B cell (primary cell): ENCODE data around the gene ADPRS. TPM values are rescaled to one million over a fixed set of nuclear protein-coding genes. Genes with fewer than 3 reads are reported as not detected.

ENCODE experiments used
- ATAC-seq: fragments of 200-7000 bp; cut with Tn5 transposase; one replicate; pipeline ENCODE4 v1.10.0; 2021; ENCODE audit warnings: low read depth, mild to moderate bottlenecking, moderate number of reproducible peaks, moderate library complexity
- CTCF ChIA-PET: fragments of 350-600 bp; sonication (Branson Sonifier 250); formaldehyde crosslinking; loops from one replicate; lab custom pipeline; 2021; ENCODE audit warnings: antibody characterized with exemption, inconsistent platforms; lab: Charles Lee
- POLR2A ChIA-PET: fragments of 350-600 bp; sonication (Branson Sonifier 250); formaldehyde crosslinking; loops from one replicate; lab custom pipeline; 2021; ENCODE audit warnings: antibody characterized with exemption; lab: Charles Lee
- DNase-seq: peaks from one replicate; pipeline ENCODE4 v3.0.0; 2013
- H2AFZ ChIP-seq: 2 replicates; pipeline ENCODE4 v1.6.1; 2012; ENCODE audit warnings: mild to moderate bottlenecking, low read depth, low read length; ENCODE audit not compliant: insufficient read depth, poor library complexity, severe bottlenecking
- H3K27ac ChIP-seq, 2 donors: 1 replicate in 1 of 2; 2 replicates in 1 of 2; pipeline ENCODE4 v1.5.1; 2012 to 2013; ENCODE audit warnings: low read length in 2 of 2, mild to moderate bottlenecking in 2 of 2, moderate library complexity in 1 of 2
- H3K27me3 ChIP-seq, 4 experiments: fragments of 200-600 bp in 1 of 4; sonication (generic) in 1 of 4; replicated peaks in 1 of 4; 1 replicate in 2 of 4; 2 replicates in 2 of 4; pipeline versions ENCODE4 v1.6.1 to v1.7.0; 2013 to 2016; ENCODE audit warnings: low read length in 3 of 4, mild to moderate bottlenecking in 2 of 4, mixed read lengths in 1 of 4, moderate library complexity in 1 of 4; ENCODE audit not compliant: insufficient read depth in 4 of 4, control insufficient read depth in 3 of 4; ENCODE audit errors: control extremely low read depth in 1 of 4
- H3K36me3 ChIP-seq, 2 experiments: replicated peaks in 1 of 2; 1 replicate in 1 of 2; 2 replicates in 1 of 2; pipeline versions ENCODE4 v1.6.1 to v1.7.1; 2013; ENCODE audit warnings: low read length in 1 of 2; ENCODE audit not compliant: insufficient read depth in 2 of 2, control insufficient read depth in 1 of 2; ENCODE audit errors: control extremely low read depth in 1 of 2, extremely low read depth in 1 of 2
- H3K4me1 ChIP-seq, 2 donors: fragments of 200-600 bp in 1 of 2; sonication (generic) in 1 of 2; 1 replicate in 1 of 2; 2 replicates in 1 of 2; pipeline versions ENCODE4 v1.5.1 to v1.6.1; 2013 to 2017; ENCODE audit warnings: low read length in 2 of 2; ENCODE audit not compliant: control insufficient read depth in 2 of 2, insufficient read depth in 2 of 2
- H3K4me2 ChIP-seq: replicated peaks from 2 replicates; pipeline ENCODE3; 2012; ENCODE audit warnings: mild to moderate bottlenecking, low read depth, low read length; ENCODE audit not compliant: poor library complexity, severe bottlenecking
- H3K4me3 ChIP-seq, 5 experiments: fragments of 200-600 bp in 1 of 5; sonication (generic) in 1 of 5; 1 replicate in 3 of 5; 2 replicates in 2 of 5; pipeline versions ENCODE4 v1.5.1 to v1.7.0; 2011 to 2016; ENCODE audit warnings: low read length in 4 of 5, mild to moderate bottlenecking in 4 of 5, low read depth in 2 of 5, control low read depth in 1 of 5, moderate library complexity in 1 of 5; ENCODE audit not compliant: insufficient read depth in 1 of 5; ENCODE audit errors: control extremely low read depth in 1 of 5, extremely low read depth in 1 of 5
- H3K79me2 ChIP-seq: fragments of 200-600 bp; sonication (generic); one replicate; pipeline ENCODE4 v1.6.0; 2016; ENCODE audit warnings: low read length; ENCODE audit not compliant: control insufficient read depth, insufficient read depth
- H3K9ac ChIP-seq: fragments of 200-600 bp; sonication (generic); 2 replicates; pipeline ENCODE4 v1.6.1; 2017; ENCODE audit warnings: mild to moderate bottlenecking, low read length, moderate library complexity
- H3K9me3 ChIP-seq, 3 donors: one replicate each; pipeline versions ENCODE4 v1.6.1 to v1.7.1; 2013; ENCODE audit warnings: low read length in 2 of 3; ENCODE audit not compliant: control insufficient read depth in 2 of 3, insufficient read depth in 1 of 3; ENCODE audit errors: control extremely low read depth in 1 of 3
- H4K20me1 ChIP-seq: 2 replicates; pipeline ENCODE4 v1.6.0; 2012; ENCODE audit warnings: mild to moderate bottlenecking, low read length; ENCODE audit not compliant: insufficient read depth, control insufficient read depth, poor library complexity, severe bottlenecking
- H3K27ac Mint-ChIP-seq: one replicate; pipeline ENCODE4 v1.8.0; 2021; ENCODE audit warnings: mixed read lengths
- H3K27me3 Mint-ChIP-seq: one replicate; pipeline ENCODE4 v1.8.0; 2021; ENCODE audit warnings: mixed read lengths
- H3K4me1 Mint-ChIP-seq: one replicate; pipeline ENCODE4 v1.8.0; 2021; ENCODE audit warnings: mixed read lengths
- H3K4me3 Mint-ChIP-seq: one replicate; pipeline ENCODE4 v1.8.0; 2021; ENCODE audit warnings: mixed read lengths
- H3K9me3 Mint-ChIP-seq: one replicate; pipeline ENCODE4 v1.8.0; 2022; ENCODE audit warnings: mixed read lengths; ENCODE audit not compliant: insufficient read depth
- CTCF ChIP-seq: fragments of 200-600 bp; IDR thresholded peaks from one replicate; pipeline ENCODE4 v1.8.0; 2022; ENCODE audit warnings: antibody characterized with exemption, mild to moderate bottlenecking
- EZH2 ChIP-seq: IDR thresholded peaks from 2 replicates; pipeline ENCODE4 v1.6.1; 2012; ENCODE audit warnings: borderline replicate concordance, low read depth, mild to moderate bottlenecking, moderate library complexity, low read length; ENCODE audit not compliant: insufficient read depth, poor library complexity, severe bottlenecking
- WGBS: methylation state at CpG from one replicate; pipeline ENCODE4 v1.1.5; 2013; ENCODE audit warnings: missing lambda C conversion rate; ENCODE audit not compliant: insufficient coverage; 5-methylcytosine and 5-hydroxymethylcytosine counted together
- intact Hi-C: fragments of 100-400 bp; cut with micrococcal nuclease; formaldehyde crosslinking; loops from one replicate; pipeline ENCODE4 v1.10.0; 2022
- polyA plus RNA-seq: library from polyadenylated mRNA; depleted of rRNA; stranded (reverse); fragments of >200 nt; gene quantifications from 2 replicates; pipeline ENCODE4 v1.2.3, GENCODE V29; 2012
- total RNA-seq, 2 donors: library from RNA; stranded (reverse); fragments of 120-200 nt in 1 of 2; gene quantifications; 1 replicate in 1 of 2; 2 replicates in 1 of 2; pipeline versions ENCODE4 v1.2.3 to v1.2.4, GENCODE V29; 2013 to 2022

Gene ADPRS
- total and polyA plus RNA-seq, 2 donors (not counting 1 experiment from before 2014, with no cell fraction given), result 15.0 to 20.9 TPM

GRCh38 chr1:36126005-36126716 is 37.5 kb downstream of the ADPRS start:
- intact Hi-C loops, result no loop called here
- H3K79me2 ChIP-seq, result no peaks in the 10 kb centered on the region
- no peak overlapping the region for H3K4me3 ChIP-seq
- H3K4me2 ChIP-seq, result no peak overlapping the region
- peaks cover 28% of the 10 kb centered on the region in 2 donors for H3K4me1 ChIP-seq
- no peak for ATAC-seq
- no peak overlapping the region for H3K27ac Mint-ChIP-seq
- H3K4me3 Mint-ChIP-seq, result peak overlapping the region; percentile 71
- H3K9ac ChIP-seq, result no peak overlapping the region
- CTCF ChIA-PET, result no interaction called here
- POLR2A ChIA-PET, result no interaction called here
- H2AFZ ChIP-seq, result no peak overlapping the region
- no peaks in the 10 kb centered on the region for H3K9me3 ChIP-seq
- peaks cover 0 to 22% (median 2%) of the 10 kb centered on the region in 4 experiments for H3K27me3 ChIP-seq
- no peaks in the 10 kb centered on the region for H3K9me3 Mint-ChIP-seq
- H4K20me1 ChIP-seq, result no peaks in the 10 kb centered on the region
- peaks cover 8% of the 10 kb centered on the region for H3K27me3 Mint-ChIP-seq
- TF ChIP-seq CTCF, result no peak
- TF ChIP-seq EZH2, result no peak
- no peak overlapping the region for H3K27ac ChIP-seq
- no peaks in the 10 kb centered on the region for H3K36me3 ChIP-seq
- 95% methylated on average over 21 of the region's 21 CpGs for WGBS
- peaks cover 32% of the 10 kb centered on the region for H3K4me1 Mint-ChIP-seq
- no peak for DNase-seq

- H3K4me2 ChIP-seq, result no peak overlapping the region
- H3K4me3 Mint-ChIP-seq, result no peak overlapping the region
- CTCF ChIA-PET, result no interaction called here
These were observed 38.3 kb downstream of the ADPRS start for GRCh38 chr1:36126797-36127500.

More at GRCh38 chr1:36126797-36127500, 38.3 kb downstream of the ADPRS start:
- no peaks in the 10 kb centered on the region for H3K79me2 ChIP-seq
- Mint-ChIP-seq H3K27ac (no peak overlapping the region), H3K9me3 (no peaks in the 10 kb centered on the region), H3K27me3 (peaks cover 8% of the 10 kb centered on the region), H3K4me1 (peaks cover 32% of the 10 kb centered on the region)
- POLR2A ChIA-PET, result no interaction called here
- no peaks in the 10 kb centered on the region for H3K9me3 ChIP-seq
- 74% methylated on average over 4 of the region's 7 CpGs for WGBS
- ATAC-seq, result no peak
- peaks cover 0 to 22% (median 2%) of the 10 kb centered on the region in 4 experiments for H3K27me3 ChIP-seq
- no peak overlapping the region for H3K27ac ChIP-seq
- no peak overlapping the region for H2AFZ ChIP-seq
- TF ChIP-seq CTCF (no peak), EZH2 (no peak)
- no peak overlapping the region for H3K4me3 ChIP-seq
- H3K9ac ChIP-seq, result no peak overlapping the region
- intact Hi-C loops, result no loop called here
- no peaks in the 10 kb centered on the region for H3K36me3 ChIP-seq
- no peak for DNase-seq
- no peaks in the 10 kb centered on the region for H4K20me1 ChIP-seq
- H3K4me1 ChIP-seq, result peaks cover 28% of the 10 kb centered on the region in 2 donors
